Heart right ventricle (tissue), 16 donors: ENCODE measurements around the gene OTUD6A. TPM values are rescaled to one million over a fixed set of nuclear protein-coding genes. Genes with fewer than 3 reads are reported as not detected.

Experiments
- ATAC-seq, 8 donors: fragments of 200-7000 bp; cut with Tn5 transposase; one replicate each; pipeline ENCODE4 v1.9.1; 2020; ENCODE audit warnings: mild to moderate bottlenecking in 8 of 8, moderate library complexity in 8 of 8, moderate number of reproducible peaks in 1 of 8
- DNase-seq, 2 donors: peaks; one replicate each; pipeline ENCODE4 v3.0.0-alpha.2; 2020
- H3K27ac ChIP-seq, 10 donors: fragments of 200-600 bp; sonication (generic) in 2 of 10; one replicate each; pipeline versions ENCODE4 v1.5.0 to v1.8.0; 2020 to 2022; ENCODE audit warnings: mild to moderate bottlenecking in 3 of 10
- H3K27me3 ChIP-seq, 7 donors: fragments of 200-600 bp; one replicate each; pipeline ENCODE4 v1.8.0; 2021 to 2022; ENCODE audit warnings: mild to moderate bottlenecking in 2 of 7
- H3K36me3 ChIP-seq, 9 donors: fragments of 200-600 bp; sonication (generic) in 1 of 9; one replicate each; pipeline versions ENCODE4 v1.5.0 to v1.8.0; 2020 to 2022; ENCODE audit warnings: mild to moderate bottlenecking in 2 of 9
- H3K4me1 ChIP-seq, 9 donors: fragments of 200-600 bp; sonication (generic) in 1 of 9; one replicate each; pipeline versions ENCODE4 v1.5.0 to v1.8.0; 2020 to 2022; ENCODE audit warnings: mild to moderate bottlenecking in 4 of 9
- H3K4me3 ChIP-seq, 10 donors: fragments of 200-600 bp; sonication (generic) in 2 of 10; one replicate each; pipeline versions ENCODE4 v1.5.0 to v1.8.0; 2020 to 2022; ENCODE audit warnings: mild to moderate bottlenecking in 7 of 10, moderate library complexity in 2 of 10
- H3K9me3 ChIP-seq, 11 donors: fragments of 200-600 bp in 10 of 11; sonication (generic) in 2 of 11; one replicate each; pipeline versions ENCODE4 v1.5.0 to v1.8.0; 2013 to 2022; ENCODE audit warnings: mild to moderate bottlenecking in 2 of 11, control low read depth in 1 of 11, moderate library complexity in 1 of 11
- CTCF ChIP-seq, 9 donors: fragments of 200-600 bp; sonication (generic) in 2 of 9; IDR thresholded peaks; one replicate each; pipeline versions ENCODE4 v1.5.0 to v1.8.0; 2021 to 2022; ENCODE audit warnings: antibody characterized with exemption in 9 of 9, mild to moderate bottlenecking in 5 of 9, moderate library complexity in 1 of 9
- WGBS, 2 donors: extraction: QIAGEN DNeasy Blood & Tissue Kit; methylation state at CpG; one replicate each; pipeline ENCODE4 v1.1.7; 2013; ENCODE audit warnings: inconsistent platforms in 1 of 2; 5-methylcytosine and 5-hydroxymethylcytosine counted together
- intact Hi-C, 10 donors: fragments of 100-400 bp; cut with DNase I; formaldehyde crosslinking; loops; one replicate each; pipeline versions ENCODE4 v1.11.1 to v1.14.2; 2022
- polyA plus RNA-seq, 2 donors: library from polyadenylated mRNA; stranded (reverse); fragments of 200-250 nt; gene quantifications; one replicate each; pipeline ENCODE4 v1.2.3, GENCODE V29; 2013
- total RNA-seq, 10 donors: library from RNA; stranded (reverse); fragmentation: NEBNext Ultra II Directional in 3 of 10; extraction: Animal tissue kit (Norgen Biotek cat#: 25700) in 3 of 10; gene quantifications; one replicate each; pipeline versions ENCODE4 v1.2.1 to v1.2.4, GENCODE V29; 2021 to 2023
- donor health status: Arrhythmogenic right ventricular cardiomyopathy.
- donor health status: ischemic (EF 13 %, LVEDD 7.1; RV severe dilation, severe dysfunction).
- donor health status: healthy with polysubstance abuse.
- donor health status: DM: no; HTN: yes; CAD: no.
- donor health status: DM: no; HTN: no; CAD: no.
- donor health status: ischemic (EF 25% LVEDD 6.9; RV normal size, moderate dysfunction).
- donor health status: ischemic (EF 25% LVEDD 5.7; RV mildly dilated, moderate dysfunction).
- donor health status: healthy.
- donor health status: DM: yes; HTN: yes; CAD: no.
- donor health status: Ischemic cardiomyopathy.
- donor health status: ischemic (EF 35%, LVEDD 5.7; RV mildly dilated, moderate dysfunction).
- donor health status: nonischemic (EF 11% LVEDD 7.7; RV severe dilation, severe dysfunction).
- donor health status: DM: yes; HTN: yes; CAD: no.
- donor health status: PGD.
- donor health status: ischemic (EF 29% LVEDD 5.4; RV normal size, mild dysfunction).
- donor health status: nonischemic (EF 23%, LVEDD 6.1; RV moderate dilation, normal function).

Gene OTUD6A
- total and polyA plus RNA-seq, 12 donors = not detected

GRCh38 chrX:70029863-70030262 lies 32.4 kb upstream of the OTUD6A start:
- peaks cover 0 to 53% (median 0%) of the 10 kb centered on the region in 7 donors for H3K27me3 ChIP-seq
- no peaks in the 10 kb centered on the region for H3K9me3 ChIP-seq
- peak in 6 of 8 donors; percentile 23 to 64 (median 42) for ATAC-seq
- H3K27ac ChIP-seq = peak overlapping the region in 1 of 10 donors; percentile 15
- no peak for DNase-seq
- 55 to 59% methylated on average over 4 of the region's 4 CpGs for WGBS, 2 donors
- no peak for TF ChIP-seq CTCF (IDR thresholded peaks at IDR 0.05)
- intact Hi-C loops = loop anchor here (2.0 to 10.0 kb wide), 11 partner anchors 65 to 538 kb away; partner anchors contain the start of gene EDA (in 5 of the 10)
- H3K4me3 ChIP-seq = no peak overlapping the region
- no peaks in the 10 kb centered on the region for H3K36me3 ChIP-seq
- H3K4me1 ChIP-seq = peaks cover 0 to 16% (median 0%) of the 10 kb centered on the region in 9 donors

- Histone ChIP-seq H3K27ac (no peak overlapping the region), H3K4me1 (peaks cover 0 to 16% (median 0%) of the 10 kb centered on the region in 9 donors), H3K27me3 (peaks cover 0 to 48% (median 0%) of the 10 kb centered on the region in 7 donors), H3K9me3 (no peaks in the 10 kb centered on the region), H3K36me3 (no peaks in the 10 kb centered on the region), H3K4me3 (no peak overlapping the region)
- peak; percentile 46 to 79 (median 69) for TF ChIP-seq CTCF (IDR thresholded peaks at IDR 0.05)
- 0 to 8% methylated on average over 4 of the region's 4 CpGs for WGBS, 2 donors
- intact Hi-C loops = loop anchor here (2.0 to 10.0 kb wide), 10 partner anchors 64 to 538 kb away; partner anchors contain the start of gene EDA (in 3 of the 10)
- ATAC-seq (peak in 7 of 8 donors; percentile 44 to 74 (median 68)), DNase-seq (peak; percentile 11 to 46)
These were observed 31.9 kb upstream of the OTUD6A start for GRCh38 chrX:70030301-70030767.

GRCh38 chrX:70032792-70033191 lies 29.5 kb upstream of the OTUD6A start:
- Histone ChIP-seq H3K27ac (no peak overlapping the region), H3K27me3 (peaks cover 0 to 29% (median 0%) of the 10 kb centered on the region in 7 donors), H3K4me1 (peaks cover 0 to 8% (median 0%) of the 10 kb centered on the region in 9 donors), H3K9me3 (no peaks in the 10 kb centered on the region), H3K36me3 (no peaks in the 10 kb centered on the region), H3K4me3 (no peak overlapping the region)
- 46 to 49% methylated on average over 2 of the region's 2 CpGs for WGBS, 2 donors
- intact Hi-C loops = loop anchor here (5.0 to 10.0 kb wide), 9 partner anchors 62 to 540 kb away; partner anchors contain the start of gene EDA (in 3 of the 10)
- TF ChIP-seq CTCF (IDR thresholded peaks at IDR 0.05) = peak in 1 of 9 donors; percentile 25
- DNase-seq (no peak), ATAC-seq (peak in 4 of 8 donors; percentile 43 to 68 (median 54))

- 67 to 82% methylated on average over 10 of the region's 10 CpGs for WGBS, 2 donors
- intact Hi-C loops = loop anchor here (5.0 to 10.0 kb wide), 9 partner anchors 61 to 541 kb away; partner anchors contain the start of gene EDA (in 3 of the 10)
- H3K9me3 ChIP-seq = no peaks in the 10 kb centered on the region
- H3K27me3 ChIP-seq = peaks cover 0 to 22% (median 0%) of the 10 kb centered on the region in 7 donors
- peaks cover 0 to 8% (median 0%) of the 10 kb centered on the region in 9 donors for H3K4me1 ChIP-seq
- peak in 6 of 8 donors; percentile 24 to 58 (median 47) for ATAC-seq
- H3K27ac ChIP-seq = no peak overlapping the region
- no peaks in the 10 kb centered on the region for H3K36me3 ChIP-seq
- peak in 8 of 9 donors; percentile 25 to 56 (median 52) for TF ChIP-seq CTCF (IDR thresholded peaks at IDR 0.05)
- no peak overlapping the region for H3K4me3 ChIP-seq
- DNase-seq = peak in 1 of 2 donors; percentile 15
These were observed 28.8 kb upstream of the OTUD6A start for GRCh38 chrX:70033348-70034051.
